Epithelial cell of esophagus (primary cell): Measurements from ENCODE around the gene SMAD3.

ENCODE experiments used
- DNase-seq: peaks from one replicate; pipeline ENCODE4 v3.0.0; 2010; ENCODE audit warnings: low read depth
- H3K4me3 ChIP-seq: 2 replicates; pipeline ENCODE4 v1.5.1; 2011; ENCODE audit warnings: mild to moderate bottlenecking, low read length, control low read depth
- CTCF ChIP-seq: IDR thresholded peaks from 2 replicates; pipeline ENCODE4 v1.5.1; 2011; ENCODE audit warnings: low read depth, mild to moderate bottlenecking, low read length, control low read depth, inconsistent platforms; ENCODE audit not compliant: insufficient read depth; ENCODE audit errors: missing control alignments

The SMAD3 gene

GRCh38 chr15:67127331-67127664 is 61.9 kb downstream of the SMAD3 start:
- H3K4me3 ChIP-seq, result no peak overlapping the region
- no peak for TF ChIP-seq CTCF
- peak; percentile 98 for DNase-seq

GRCh38 chr15:67127965-67128364 is 62.6 kb downstream of the SMAD3 start:
- peak; percentile 97 for DNase-seq
- no peak overlapping the region for H3K4me3 ChIP-seq
- TF ChIP-seq CTCF, result no peak

GRCh38 chr15:67130166-67130565 is 64.8 kb downstream of the SMAD3 start:
- H3K4me3 ChIP-seq, result no peak overlapping the region
- no peak for TF ChIP-seq CTCF
- DNase-seq, result no peak

GRCh38 chr15:67130673-67131601 is 65.5 kb downstream of the SMAD3 start:
- TF ChIP-seq CTCF, result no peak
- no peak overlapping the region for H3K4me3 ChIP-seq
- peak; percentile 72 for DNase-seq

GRCh38 chr15:67132276-67132675 is 66.9 kb downstream of the SMAD3 start:
- TF ChIP-seq CTCF, result no peak
- DNase-seq, result no peak
- no peak overlapping the region for H3K4me3 ChIP-seq

GRCh38 chr15:67133026-67133425 is 67.6 kb downstream of the SMAD3 start:
- DNase-seq, result no peak
- no peak overlapping the region for H3K4me3 ChIP-seq
- TF ChIP-seq CTCF, result no peak

- DNase-seq, result no peak
- H3K4me3 ChIP-seq, result no peak overlapping the region
- TF ChIP-seq CTCF, result no peak
These were observed 68.3 kb downstream of the SMAD3 start for GRCh38 chr15:67133738-67134066.
